Liver (tissue), 9 donors: ENCODE measurements around the gene TIAM1. TPM values are rescaled to one million over a fixed set of nuclear protein-coding genes. Genes with fewer than 3 reads are reported as not detected.
A peak's percentile ranks its signal among the peaks of the same experiment; 100 is the strongest.

ENCODE experiments used
- DNase-seq: peaks from one replicate; pipeline ENCODE4 v3.0.0-alpha.2; 2017; ENCODE audit warnings: low spot score
- H3K27ac ChIP-seq, 2 donors: one replicate each; pipeline ENCODE4 v1.7.0; 2013; ENCODE audit warnings: inconsistent platforms in 2 of 2, low read length in 2 of 2, control low read depth in 1 of 2, low read depth in 1 of 2, mild to moderate bottlenecking in 1 of 2
- H3K27me3 ChIP-seq, 4 donors: one replicate each; pipeline versions ENCODE4 v1.6.1 to v1.7.0; 2013; ENCODE audit warnings: low read length in 3 of 4, inconsistent platforms in 1 of 4, mild to moderate bottlenecking in 1 of 4, moderate library complexity in 1 of 4; ENCODE audit not compliant: control insufficient read depth in 4 of 4, insufficient read depth in 4 of 4
- H3K36me3 ChIP-seq, 4 donors: one replicate each; pipeline versions ENCODE4 v1.6.1 to v1.7.0; 2013; ENCODE audit warnings: low read length in 3 of 4, mild to moderate bottlenecking in 3 of 4, low read depth in 1 of 4, moderate library complexity in 1 of 4; ENCODE audit not compliant: control insufficient read depth in 4 of 4, insufficient read depth in 3 of 4
- H3K4me1 ChIP-seq, 4 donors: one replicate each; pipeline versions ENCODE4 v1.6.1 to v1.7.0; 2013; ENCODE audit warnings: low read length in 3 of 4, mild to moderate bottlenecking in 3 of 4, moderate library complexity in 1 of 4; ENCODE audit not compliant: control insufficient read depth in 4 of 4, insufficient read depth in 4 of 4
- H3K4me3 ChIP-seq, 3 donors: one replicate each; pipeline versions ENCODE4 v1.6.1 to v1.7.0; 2013; ENCODE audit warnings: low read length in 3 of 3, control low read depth in 1 of 3, low read depth in 1 of 3, mild to moderate bottlenecking in 1 of 3
- H3K9ac ChIP-seq, 2 donors: one replicate each; pipeline ENCODE4 v1.7.0; 2013; ENCODE audit warnings: low read length in 2 of 2, mild to moderate bottlenecking in 2 of 2, moderate library complexity in 2 of 2, control low read depth in 1 of 2, low read depth in 1 of 2
- H3K9me3 ChIP-seq, 4 donors: one replicate each; pipeline versions ENCODE4 v1.6.1 to v1.7.0; 2013; ENCODE audit warnings: low read length in 3 of 4; ENCODE audit not compliant: control insufficient read depth in 4 of 4
- EGR1 ChIP-seq, 2 donors: IDR thresholded peaks; 2 replicates each; pipeline ENCODE4 v1.6.1; 2016 to 2018; ENCODE audit warnings: antibody characterized with exemption in 2 of 2, low read depth in 2 of 2
- FOXA1 ChIP-seq: IDR thresholded peaks from 2 replicates; pipeline ENCODE4 v1.6.1; 2016; ENCODE audit warnings: antibody characterized with exemption
- FOXA2 ChIP-seq: IDR thresholded peaks from 2 replicates; pipeline ENCODE4 v1.6.1; 2016; ENCODE audit warnings: antibody characterized with exemption
- HNF4A ChIP-seq, 2 donors: conservative IDR thresholded peaks; 2 replicates each; pipeline ENCODE4 v1.6.1; 2016; ENCODE audit warnings: antibody characterized with exemption in 2 of 2, mild to moderate bottlenecking in 2 of 2
- HNF4G ChIP-seq: IDR thresholded peaks from 2 replicates; pipeline ENCODE4 v1.6.1; 2016; ENCODE audit warnings: antibody characterized with exemption
- NR2F2 ChIP-seq: IDR thresholded peaks from 2 replicates; pipeline ENCODE4 v1.6.1; 2016; ENCODE audit warnings: antibody characterized with exemption
- RAD21 ChIP-seq, 2 donors: IDR thresholded peaks; 2 replicates each; pipeline ENCODE4 v1.6.1; 2016; ENCODE audit warnings: antibody characterized with exemption in 2 of 2, mild to moderate bottlenecking in 2 of 2
- RXRA ChIP-seq, 2 donors: IDR thresholded peaks; 2 replicates each; pipeline ENCODE4 v1.6.1; 2017 to 2018; ENCODE audit warnings: antibody characterized with exemption in 2 of 2, mild to moderate bottlenecking in 1 of 2
- SP1 ChIP-seq: IDR thresholded peaks from 2 replicates; pipeline ENCODE4 v1.6.1; 2018; ENCODE audit warnings: antibody characterized with exemption, mild to moderate bottlenecking
- TAF1 ChIP-seq: conservative IDR thresholded peaks from 2 replicates; pipeline ENCODE4 v1.6.1; 2016; ENCODE audit warnings: antibody characterized with exemption, mild to moderate bottlenecking
- YY1 ChIP-seq: IDR thresholded peaks from 2 replicates; pipeline ENCODE4 v1.6.1; 2016; ENCODE audit warnings: antibody characterized with exemption, mild to moderate bottlenecking
- WGBS: extraction: QIAGEN DNeasy Blood & Tissue Kit; methylation state at CpG from one replicate; pipeline ENCODE4 v1.1.7; 2013; 5-methylcytosine and 5-hydroxymethylcytosine counted together
- polyA plus RNA-seq, 2 donors: library from polyadenylated mRNA; stranded (reverse) in 1 of 2; unstranded in 1 of 2; fragments of 200-250 nt in 1 of 2; fragments of >200 nt in 1 of 2; fragmentation: Nextera tagmentation in 1 of 2; extraction: Ambion mirVana in 1 of 2; gene quantifications; one replicate each; pipeline versions ENCODE4 v1.2.1 to v1.2.3, GENCODE V29; 2013 to 2015
- total RNA-seq, 2 donors: library from RNA; depleted of rRNA; stranded (reverse); fragments of >200 nt; gene quantifications; one replicate each; pipeline ENCODE4 v1.2.3, GENCODE V29; 2014
- TF ChIP-seq, protein P1 (sequence below): IDR thresholded peaks from 2 replicates; pipeline ENCODE4 v1.6.1; 2016; ENCODE audit warnings: antibody characterized with exemption, mild to moderate bottlenecking
- TF ChIP-seq, protein P2 (sequence below): IDR thresholded peaks from 2 replicates; pipeline ENCODE4 v1.6.1; 2016; ENCODE audit warnings: antibody characterized with exemption
- TF ChIP-seq, protein P3 (sequence below): IDR thresholded peaks from 2 replicates; pipeline ENCODE4 v1.6.1; 2016; ENCODE audit warnings: antibody characterized with exemption
- TF ChIP-seq, protein P4 (sequence below): fragments of 150-350 bp; IDR thresholded peaks from 2 replicates; pipeline ENCODE4 v1.5.1; 2017; ENCODE audit warnings: improper control_type of control experiment, low read depth, low read length; ENCODE audit not compliant: missing input control
- TF ChIP-seq, protein P5 (sequence below): IDR thresholded peaks from 2 replicates; pipeline ENCODE4 v1.6.1; 2016; ENCODE audit warnings: antibody characterized with exemption
- donor health status: healthy.
- donor health status: healthy.
- donor health status: healthy.
- donor health status: healthy.
- donor health status: healthy.

Gene TIAM1
- total and polyA plus RNA-seq, 4 donors, result 3.0 to 7.4 (median 4.8) TPM

DNA sequence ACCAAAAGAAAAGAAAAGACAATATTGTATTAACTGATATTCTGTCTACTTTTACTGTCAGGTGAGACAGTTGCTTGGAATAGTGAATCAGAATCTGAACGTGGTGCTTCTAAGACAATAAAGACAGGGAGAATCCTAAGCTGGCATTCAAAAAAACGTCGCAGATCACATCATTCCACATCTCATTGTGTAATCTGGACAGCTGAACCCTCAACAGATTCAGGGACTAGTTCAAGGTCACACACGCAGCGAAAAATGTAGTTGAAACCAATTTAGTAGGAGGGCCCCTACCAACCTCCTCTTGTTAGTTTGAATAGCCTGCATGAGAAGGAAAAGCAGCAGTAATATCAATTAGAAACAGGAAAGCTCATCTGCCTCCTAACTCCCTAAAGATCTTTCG, 259.4 kb downstream of the TIAM1 start:
- Histone ChIP-seq H3K27ac (no peak overlapping the region), H3K9me3 (no peaks in the 10 kb centered on the region), H3K36me3 (no peaks in the 10 kb centered on the region), H3K9ac (no peak overlapping the region), H3K27me3 (no peaks in the 10 kb centered on the region), H3K4me1 (no peaks in the 10 kb centered on the region), H3K4me3 (no peak overlapping the region)
- 40% methylated on average over 6 of the region's 6 CpGs for WGBS
- no peak for TF ChIP-seq YY1
- no peak for TF ChIP-seq TAF1
- no peak for TF ChIP-seq EGR1 (IDR thresholded peaks at IDR 0.05; ENCODE audit: low read depth in 2 of 2)
- peak; percentile 57 to 72 for TF ChIP-seq HNF4A (conservative IDR thresholded peaks at IDR 0.05)
- TF ChIP-seq, protein P1, sequence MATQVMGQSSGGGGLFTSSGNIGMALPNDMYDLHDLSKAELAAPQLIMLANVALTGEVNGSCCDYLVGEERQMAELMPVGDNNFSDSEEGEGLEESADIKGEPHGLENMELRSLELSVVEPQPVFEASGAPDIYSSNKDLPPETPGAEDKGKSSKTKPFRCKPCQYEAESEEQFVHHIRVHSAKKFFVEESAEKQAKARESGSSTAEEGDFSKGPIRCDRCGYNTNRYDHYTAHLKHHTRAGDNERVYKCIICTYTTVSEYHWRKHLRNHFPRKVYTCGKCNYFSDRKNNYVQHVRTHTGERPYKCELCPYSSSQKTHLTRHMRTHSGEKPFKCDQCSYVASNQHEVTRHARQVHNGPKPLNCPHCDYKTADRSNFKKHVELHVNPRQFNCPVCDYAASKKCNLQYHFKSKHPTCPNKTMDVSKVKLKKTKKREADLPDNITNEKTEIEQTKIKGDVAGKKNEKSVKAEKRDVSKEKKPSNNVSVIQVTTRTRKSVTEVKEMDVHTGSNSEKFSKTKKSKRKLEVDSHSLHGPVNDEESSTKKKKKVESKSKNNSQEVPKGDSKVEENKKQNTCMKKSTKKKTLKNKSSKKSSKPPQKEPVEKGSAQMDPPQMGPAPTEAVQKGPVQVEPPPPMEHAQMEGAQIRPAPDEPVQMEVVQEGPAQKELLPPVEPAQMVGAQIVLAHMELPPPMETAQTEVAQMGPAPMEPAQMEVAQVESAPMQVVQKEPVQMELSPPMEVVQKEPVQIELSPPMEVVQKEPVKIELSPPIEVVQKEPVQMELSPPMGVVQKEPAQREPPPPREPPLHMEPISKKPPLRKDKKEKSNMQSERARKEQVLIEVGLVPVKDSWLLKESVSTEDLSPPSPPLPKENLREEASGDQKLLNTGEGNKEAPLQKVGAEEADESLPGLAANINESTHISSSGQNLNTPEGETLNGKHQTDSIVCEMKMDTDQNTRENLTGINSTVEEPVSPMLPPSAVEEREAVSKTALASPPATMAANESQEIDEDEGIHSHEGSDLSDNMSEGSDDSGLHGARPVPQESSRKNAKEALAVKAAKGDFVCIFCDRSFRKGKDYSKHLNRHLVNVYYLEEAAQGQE, result no peak
- DNase-seq, result no peak

DNA sequence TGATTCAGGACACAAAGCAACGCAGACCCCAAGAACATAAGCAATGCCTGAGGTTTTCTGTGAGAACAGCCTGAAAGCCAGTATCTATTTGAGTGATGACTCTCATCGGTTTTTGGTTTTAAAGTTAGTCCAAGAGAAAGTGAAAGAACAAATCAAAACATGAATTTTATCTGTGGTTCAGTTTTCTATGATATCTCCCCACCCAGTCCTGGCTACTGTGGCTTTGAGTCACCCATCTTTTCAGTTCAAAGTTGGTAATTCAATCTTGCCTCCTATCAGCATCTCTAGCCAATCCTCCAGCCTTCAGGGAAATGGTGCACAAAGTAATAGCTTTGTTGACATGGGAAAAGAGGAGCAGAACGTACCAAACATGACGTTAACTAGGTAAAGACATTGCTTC, 265.3 kb downstream of the TIAM1 start:
- H3K36me3 ChIP-seq, result no peaks in the 10 kb centered on the region
- no peaks in the 10 kb centered on the region for H3K4me1 ChIP-seq
- H3K27ac ChIP-seq, result no peak overlapping the region
- WGBS, result 56% methylated on average over 4 of the region's 4 CpGs
- no peak overlapping the region for H3K4me3 ChIP-seq
- no peak overlapping the region for H3K9ac ChIP-seq
- no peaks in the 10 kb centered on the region for H3K9me3 ChIP-seq
- DNase-seq, result no peak
- TF ChIP-seq HNF4A (conservative IDR thresholded peaks at IDR 0.05) (no peak), FOXA2 (no peak), RAD21 (IDR thresholded peaks at IDR 0.05) (no peak), YY1 (no peak), HNF4G (no peak), NR2F2 (no peak), EGR1 (IDR thresholded peaks at IDR 0.05; ENCODE audit: low read depth in 2 of 2) (no peak), FOXA1 (no peak), SP1 (no peak), RXRA (IDR thresholded peaks at IDR 0.05) (no peak), TAF1 (no peak)
- TF ChIP-seq, protein P2, sequence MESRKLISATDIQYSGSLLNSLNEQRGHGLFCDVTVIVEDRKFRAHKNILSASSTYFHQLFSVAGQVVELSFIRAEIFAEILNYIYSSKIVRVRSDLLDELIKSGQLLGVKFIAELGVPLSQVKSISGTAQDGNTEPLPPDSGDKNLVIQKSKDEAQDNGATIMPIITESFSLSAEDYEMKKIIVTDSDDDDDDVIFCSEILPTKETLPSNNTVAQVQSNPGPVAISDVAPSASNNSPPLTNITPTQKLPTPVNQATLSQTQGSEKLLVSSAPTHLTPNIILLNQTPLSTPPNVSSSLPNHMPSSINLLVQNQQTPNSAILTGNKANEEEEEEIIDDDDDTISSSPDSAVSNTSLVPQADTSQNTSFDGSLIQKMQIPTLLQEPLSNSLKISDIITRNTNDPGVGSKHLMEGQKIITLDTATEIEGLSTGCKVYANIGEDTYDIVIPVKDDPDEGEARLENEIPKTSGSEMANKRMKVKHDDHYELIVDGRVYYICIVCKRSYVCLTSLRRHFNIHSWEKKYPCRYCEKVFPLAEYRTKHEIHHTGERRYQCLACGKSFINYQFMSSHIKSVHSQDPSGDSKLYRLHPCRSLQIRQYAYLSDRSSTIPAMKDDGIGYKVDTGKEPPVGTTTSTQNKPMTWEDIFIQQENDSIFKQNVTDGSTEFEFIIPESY, result no peak
- TF ChIP-seq, protein P3, sequence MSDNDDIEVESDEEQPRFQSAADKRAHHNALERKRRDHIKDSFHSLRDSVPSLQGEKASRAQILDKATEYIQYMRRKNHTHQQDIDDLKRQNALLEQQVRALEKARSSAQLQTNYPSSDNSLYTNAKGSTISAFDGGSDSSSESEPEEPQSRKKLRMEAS, result no peak
- TF ChIP-seq, protein P4, sequence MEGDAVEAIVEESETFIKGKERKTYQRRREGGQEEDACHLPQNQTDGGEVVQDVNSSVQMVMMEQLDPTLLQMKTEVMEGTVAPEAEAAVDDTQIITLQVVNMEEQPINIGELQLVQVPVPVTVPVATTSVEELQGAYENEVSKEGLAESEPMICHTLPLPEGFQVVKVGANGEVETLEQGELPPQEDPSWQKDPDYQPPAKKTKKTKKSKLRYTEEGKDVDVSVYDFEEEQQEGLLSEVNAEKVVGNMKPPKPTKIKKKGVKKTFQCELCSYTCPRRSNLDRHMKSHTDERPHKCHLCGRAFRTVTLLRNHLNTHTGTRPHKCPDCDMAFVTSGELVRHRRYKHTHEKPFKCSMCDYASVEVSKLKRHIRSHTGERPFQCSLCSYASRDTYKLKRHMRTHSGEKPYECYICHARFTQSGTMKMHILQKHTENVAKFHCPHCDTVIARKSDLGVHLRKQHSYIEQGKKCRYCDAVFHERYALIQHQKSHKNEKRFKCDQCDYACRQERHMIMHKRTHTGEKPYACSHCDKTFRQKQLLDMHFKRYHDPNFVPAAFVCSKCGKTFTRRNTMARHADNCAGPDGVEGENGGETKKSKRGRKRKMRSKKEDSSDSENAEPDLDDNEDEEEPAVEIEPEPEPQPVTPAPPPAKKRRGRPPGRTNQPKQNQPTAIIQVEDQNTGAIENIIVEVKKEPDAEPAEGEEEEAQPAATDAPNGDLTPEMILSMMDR, result no peak
- TF ChIP-seq, protein P5, sequence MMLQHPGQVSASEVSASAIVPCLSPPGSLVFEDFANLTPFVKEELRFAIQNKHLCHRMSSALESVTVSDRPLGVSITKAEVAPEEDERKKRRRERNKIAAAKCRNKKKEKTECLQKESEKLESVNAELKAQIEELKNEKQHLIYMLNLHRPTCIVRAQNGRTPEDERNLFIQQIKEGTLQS, result no peak
- TF ChIP-seq, protein P1, result no peak
- H3K27me3 ChIP-seq, result no peaks in the 10 kb centered on the region
